ENCODE measurements around the gene CCDC180.

GRCh38 chr9:97348871-97349270 lies 41.4 kb downstream of the CCDC180 start:
- TF ChIP-seq, protein P1, sequence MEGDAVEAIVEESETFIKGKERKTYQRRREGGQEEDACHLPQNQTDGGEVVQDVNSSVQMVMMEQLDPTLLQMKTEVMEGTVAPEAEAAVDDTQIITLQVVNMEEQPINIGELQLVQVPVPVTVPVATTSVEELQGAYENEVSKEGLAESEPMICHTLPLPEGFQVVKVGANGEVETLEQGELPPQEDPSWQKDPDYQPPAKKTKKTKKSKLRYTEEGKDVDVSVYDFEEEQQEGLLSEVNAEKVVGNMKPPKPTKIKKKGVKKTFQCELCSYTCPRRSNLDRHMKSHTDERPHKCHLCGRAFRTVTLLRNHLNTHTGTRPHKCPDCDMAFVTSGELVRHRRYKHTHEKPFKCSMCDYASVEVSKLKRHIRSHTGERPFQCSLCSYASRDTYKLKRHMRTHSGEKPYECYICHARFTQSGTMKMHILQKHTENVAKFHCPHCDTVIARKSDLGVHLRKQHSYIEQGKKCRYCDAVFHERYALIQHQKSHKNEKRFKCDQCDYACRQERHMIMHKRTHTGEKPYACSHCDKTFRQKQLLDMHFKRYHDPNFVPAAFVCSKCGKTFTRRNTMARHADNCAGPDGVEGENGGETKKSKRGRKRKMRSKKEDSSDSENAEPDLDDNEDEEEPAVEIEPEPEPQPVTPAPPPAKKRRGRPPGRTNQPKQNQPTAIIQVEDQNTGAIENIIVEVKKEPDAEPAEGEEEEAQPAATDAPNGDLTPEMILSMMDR (IDR thresholded peaks at IDR 0.05; ENCODE audit: poor library complexity): no peak
- TF ChIP-seq EZH2 (IDR thresholded peaks at IDR 0.05; ENCODE audit: borderline replicate concordance) (no peak), EZH2phosphoT487 (IDR thresholded peaks at IDR 0.05; ENCODE audit: low read depth, severe bottlenecking, unreplicated experiment) (no peak)

Measured in hepatocyte (in vitro differentiated cells).